SK-N-MC (cell line): ENCODE data around the gene MAP7D3.

ENCODE experiments used
- DNase-seq: peaks from one replicate; pipeline ENCODE4 v3.0.0-alpha.2; 2011; ENCODE audit warnings: low read depth, low spot score
- H3K27ac ChIP-seq: fragments of 200-600 bp; sonication (generic); 2 replicates; pipeline ENCODE4 v1.5.1; 2016; ENCODE audit warnings: mixed run types
- H3K36me3 ChIP-seq: fragments of 200-600 bp; sonication (generic); 2 replicates; pipeline ENCODE4 v1.6.1; 2017; ENCODE audit warnings: antibody characterized with exemption, low read length, mixed read lengths; ENCODE audit not compliant: insufficient read depth
- H3K4me3 ChIP-seq: fragments of 200-600 bp; sonication (generic); 2 replicates; pipeline ENCODE4 v1.5.1; 2016
- H3K9ac ChIP-seq: fragments of 200-600 bp; sonication (generic); 2 replicates; pipeline ENCODE4 v1.8.0; 2017; ENCODE audit warnings: mixed run types, mixed read lengths; ENCODE audit not compliant: insufficient read length
- H3K9me3 ChIP-seq: fragments of 200-600 bp; sonication (generic); 2 replicates; pipeline ENCODE4 v1.6.1; 2017; ENCODE audit warnings: low read depth, mild to moderate bottlenecking, antibody characterized with exemption, low read length, moderate library complexity, mixed read lengths
- EZH2 ChIP-seq: fragments of 200-600 bp; sonication (generic); IDR thresholded peaks from one replicate; pipeline ENCODE4 v1.6.1; 2017; ENCODE audit warnings: antibody characterized with exemption
- FOXP2 ChIP-seq: optimal IDR thresholded peaks from 2 replicates; pipeline ENCODE3; 2011; ENCODE audit warnings: mild to moderate bottlenecking, moderate library complexity; ENCODE audit not compliant: insufficient read depth; ENCODE audit errors: extremely low read length, control extremely low read depth
- POLR2AphosphoS5 ChIP-seq: IDR thresholded peaks from 2 replicates; pipeline ENCODE4 v1.6.1; 2012; ENCODE audit warnings: mild to moderate bottlenecking, low read depth, low read length, borderline replicate concordance

Gene MAP7D3

GRCh38 chrX:136185401-136186022 lies 65.7 kb downstream of the MAP7D3 start:
- DNase-seq: no peak
- no peak overlapping the region for H3K27ac ChIP-seq

DNA sequence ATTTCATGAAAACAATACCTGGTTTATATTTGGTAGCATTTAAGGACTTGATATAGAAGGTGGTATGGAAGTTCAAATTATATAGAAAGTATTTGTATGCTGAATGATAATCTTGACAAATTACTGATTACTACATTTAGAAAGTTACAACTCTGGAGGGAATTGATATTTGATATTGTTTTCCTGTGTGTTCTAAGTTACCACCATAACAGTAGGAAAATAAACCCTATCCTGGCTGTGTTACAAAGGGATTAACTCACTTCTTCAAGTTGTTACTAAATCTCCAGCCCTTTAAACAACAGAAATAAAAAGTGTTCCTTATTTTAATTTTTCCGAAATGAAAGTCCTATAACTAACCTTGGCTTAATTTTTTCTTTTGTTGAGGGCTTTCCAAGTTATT lies 67.3 kb downstream of the MAP7D3 start:
- TF ChIP-seq EZH2: no peak
- no peak for TF ChIP-seq FOXP2
- no peak for TF ChIP-seq POLR2AphosphoS5
- no peak overlapping the region for H3K9ac ChIP-seq
- no peaks in the 10 kb centered on the region for H3K36me3 ChIP-seq
- no peaks in the 10 kb centered on the region for H3K9me3 ChIP-seq
- no peak overlapping the region for H3K27ac ChIP-seq
- DNase-seq: no peak
- H3K4me3 ChIP-seq: no peak overlapping the region

More at GRCh38 chrX:136185401-136186022, 65.7 kb downstream of the MAP7D3 start:
- no peak for TF ChIP-seq FOXP2
- no peak for TF ChIP-seq EZH2
- no peak for TF ChIP-seq POLR2AphosphoS5
- Histone ChIP-seq H3K36me3 (no peaks in the 10 kb centered on the region), H3K9me3 (no peaks in the 10 kb centered on the region), H3K4me3 (peak overlapping the region; percentile 10), H3K9ac (no peak overlapping the region)

- no peaks in the 10 kb centered on the region for H3K9me3 ChIP-seq
- no peak overlapping the region for H3K4me3 ChIP-seq
- no peaks in the 10 kb centered on the region for H3K36me3 ChIP-seq
- no peak for DNase-seq
- no peak overlapping the region for H3K27ac ChIP-seq
- TF ChIP-seq EZH2 (no peak), POLR2AphosphoS5 (no peak), FOXP2 (no peak)
- H3K9ac ChIP-seq: no peak overlapping the region
These were observed 68.0 kb downstream of the MAP7D3 start for GRCh38 chrX:136183172-136183571.

DNA sequence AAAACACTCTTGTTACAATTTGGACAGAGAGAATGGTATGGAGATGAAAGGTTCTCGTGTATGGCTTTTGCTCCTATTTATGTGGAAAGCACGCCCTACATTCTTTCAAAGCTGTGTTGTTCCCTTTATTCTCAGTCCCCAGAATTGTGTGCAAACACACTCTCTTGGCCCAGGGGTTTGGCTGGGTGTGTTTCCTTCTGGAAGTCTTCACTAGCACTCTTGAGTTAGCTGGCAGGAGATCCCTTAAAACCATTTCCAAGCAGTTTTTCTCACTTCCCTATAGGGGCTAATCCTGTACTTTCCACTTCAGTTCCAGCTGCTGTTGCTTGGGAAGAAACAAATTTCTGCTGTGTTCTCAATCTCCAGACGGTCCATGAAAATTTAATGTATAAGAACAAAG lies 68.8 kb downstream of the MAP7D3 start:
- Histone ChIP-seq H3K9me3 (no peaks in the 10 kb centered on the region), H3K27ac (no peak overlapping the region), H3K4me3 (no peak overlapping the region), H3K36me3 (no peaks in the 10 kb centered on the region), H3K9ac (no peak overlapping the region)
- no peak for TF ChIP-seq POLR2AphosphoS5
- no peak for TF ChIP-seq EZH2
- no peak for TF ChIP-seq FOXP2
- no peak for DNase-seq

DNA sequence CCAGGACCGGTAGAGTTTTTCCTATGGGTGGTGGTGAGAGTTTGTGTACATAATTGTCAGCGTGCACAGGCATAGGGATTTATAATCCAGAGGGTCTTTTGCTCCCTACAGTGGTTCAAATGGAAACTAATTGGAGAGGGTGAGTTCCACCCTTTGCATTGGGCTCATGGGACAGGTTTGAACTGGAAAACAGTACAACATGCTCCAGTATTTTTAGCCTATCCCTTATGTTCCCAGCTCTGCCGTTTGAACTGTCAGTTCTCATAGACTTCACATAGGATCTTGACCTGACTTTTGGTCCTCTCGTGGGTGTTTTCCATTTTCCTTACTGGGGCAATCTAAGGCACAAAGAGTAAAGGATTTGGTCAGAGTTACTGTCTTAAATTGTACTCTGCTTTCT lies 72.1 kb downstream of the MAP7D3 start:
- TF ChIP-seq FOXP2: no peak
- TF ChIP-seq POLR2AphosphoS5: no peak
- TF ChIP-seq EZH2: no peak
- no peaks in the 10 kb centered on the region for H3K36me3 ChIP-seq
- H3K27ac ChIP-seq: no peak overlapping the region
- H3K4me3 ChIP-seq: no peak overlapping the region
- H3K9me3 ChIP-seq: no peaks in the 10 kb centered on the region
- no peak for DNase-seq
- no peak overlapping the region for H3K9ac ChIP-seq

DNA sequence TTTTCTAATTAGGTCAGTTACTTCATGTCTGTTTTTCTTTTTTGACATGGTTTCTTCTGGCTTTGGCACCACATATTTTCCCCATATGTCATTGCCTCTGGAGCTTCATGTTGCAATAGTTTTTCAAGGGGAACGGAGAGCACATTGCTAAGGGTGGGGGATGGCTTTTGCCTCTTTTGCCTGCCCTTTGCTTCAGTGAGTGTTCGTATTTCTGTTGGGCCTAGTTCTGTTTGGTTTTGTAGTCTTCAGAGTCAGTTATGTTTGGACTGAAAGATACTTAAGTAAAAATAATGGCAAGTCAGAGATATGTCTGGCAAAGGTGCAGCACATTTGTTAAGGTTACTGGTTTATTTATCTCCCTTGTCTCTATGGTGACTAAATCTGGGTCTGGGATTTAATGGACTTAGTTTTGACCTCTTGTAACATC lies 74.8 kb downstream of the MAP7D3 start:
- DNase-seq: no peak
- no peaks in the 10 kb centered on the region for H3K9me3 ChIP-seq
- TF ChIP-seq POLR2AphosphoS5 (no peak), FOXP2 (no peak), EZH2 (no peak)
- no peak overlapping the region for H3K27ac ChIP-seq
- H3K4me3 ChIP-seq: no peak overlapping the region
- H3K9ac ChIP-seq: no peak overlapping the region
- H3K36me3 ChIP-seq: no peaks in the 10 kb centered on the region

DNA sequence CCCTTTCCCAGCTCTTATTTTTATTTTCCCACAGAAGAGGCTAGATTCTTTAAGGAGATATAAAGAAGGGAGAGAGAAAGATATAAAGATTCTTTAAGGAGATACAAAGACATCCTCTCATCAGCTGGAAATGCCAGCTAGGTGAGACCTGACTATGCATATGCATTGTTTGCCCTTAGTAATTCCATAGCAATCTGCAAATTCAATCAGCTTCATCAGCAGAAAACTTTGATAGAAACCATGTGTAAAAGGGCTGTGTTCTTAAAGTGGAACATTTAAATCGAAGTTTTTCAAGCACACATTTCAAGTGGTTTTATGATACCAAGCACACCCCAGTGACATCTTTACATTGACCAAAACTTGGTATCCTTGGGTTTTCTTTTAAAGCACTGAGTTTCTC lies 79.8 kb downstream of the MAP7D3 start:
- Histone ChIP-seq H3K9me3 (no peaks in the 10 kb centered on the region), H3K9ac (no peak overlapping the region), H3K36me3 (no peaks in the 10 kb centered on the region), H3K4me3 (no peak overlapping the region), H3K27ac (no peak overlapping the region)
- TF ChIP-seq EZH2 (no peak), POLR2AphosphoS5 (no peak), FOXP2 (no peak)
- DNase-seq: no peak

- Histone ChIP-seq H3K4me3 (no peak overlapping the region), H3K9me3 (no peaks in the 10 kb centered on the region), H3K9ac (no peak overlapping the region), H3K36me3 (no peaks in the 10 kb centered on the region), H3K27ac (no peak overlapping the region)
- TF ChIP-seq FOXP2 (no peak), EZH2 (no peak), POLR2AphosphoS5 (no peak)
- DNase-seq: no peak
These were observed 80.9 kb downstream of the MAP7D3 start for GRCh38 chrX:136170139-136170800.
